Purkinje cell (primary cell): ENCODE measurements around the gene GMCL2. TPM values are rescaled to one million over a fixed set of nuclear protein-coding genes. Genes with fewer than 3 reads are reported as not detected.

ENCODE experiments used
- polyA plus RNA-seq: library from polyadenylated mRNA; unstranded; fragments of >200 nt; fragmentation: Nextera tagmentation; gene quantifications from 2 replicates; pipeline ENCODE4 v1.2.1, GENCODE V29; 2014

The GMCL2 gene, protein sequence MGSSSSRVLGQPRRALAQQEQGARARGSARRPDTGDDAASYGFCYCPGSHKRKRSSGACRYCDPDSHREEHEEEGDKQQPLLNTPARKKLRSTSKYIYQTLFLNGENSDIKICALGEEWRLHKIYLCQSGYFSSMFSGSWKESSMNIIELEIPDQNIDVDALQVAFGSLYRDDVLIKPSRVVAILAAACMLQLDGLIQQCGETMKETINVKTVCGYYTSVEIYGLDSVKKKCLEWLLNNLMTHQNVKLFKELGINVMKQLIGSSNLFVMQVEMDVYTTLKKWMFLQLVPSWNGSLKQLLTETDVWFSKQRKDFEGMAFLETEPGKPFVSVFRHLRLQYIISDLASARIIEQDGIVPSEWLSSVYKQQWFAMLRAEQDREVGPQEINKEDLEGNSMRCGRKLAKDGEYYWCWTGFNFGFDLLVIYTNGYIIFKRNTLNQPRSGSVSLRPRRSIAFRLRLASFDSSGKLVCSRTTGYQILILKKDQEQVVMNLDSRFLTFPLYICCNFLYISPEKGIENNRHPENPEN
- not detected in 2 replicates for polyA plus RNA-seq

GRCh38 chr5:178187014-178187413 lies at the start of gene GMCL2:
GMCL2 (minus strand) TSS chr5:178187371; CDS start chr5:178187299, 72 bp downstream.

DNA sequence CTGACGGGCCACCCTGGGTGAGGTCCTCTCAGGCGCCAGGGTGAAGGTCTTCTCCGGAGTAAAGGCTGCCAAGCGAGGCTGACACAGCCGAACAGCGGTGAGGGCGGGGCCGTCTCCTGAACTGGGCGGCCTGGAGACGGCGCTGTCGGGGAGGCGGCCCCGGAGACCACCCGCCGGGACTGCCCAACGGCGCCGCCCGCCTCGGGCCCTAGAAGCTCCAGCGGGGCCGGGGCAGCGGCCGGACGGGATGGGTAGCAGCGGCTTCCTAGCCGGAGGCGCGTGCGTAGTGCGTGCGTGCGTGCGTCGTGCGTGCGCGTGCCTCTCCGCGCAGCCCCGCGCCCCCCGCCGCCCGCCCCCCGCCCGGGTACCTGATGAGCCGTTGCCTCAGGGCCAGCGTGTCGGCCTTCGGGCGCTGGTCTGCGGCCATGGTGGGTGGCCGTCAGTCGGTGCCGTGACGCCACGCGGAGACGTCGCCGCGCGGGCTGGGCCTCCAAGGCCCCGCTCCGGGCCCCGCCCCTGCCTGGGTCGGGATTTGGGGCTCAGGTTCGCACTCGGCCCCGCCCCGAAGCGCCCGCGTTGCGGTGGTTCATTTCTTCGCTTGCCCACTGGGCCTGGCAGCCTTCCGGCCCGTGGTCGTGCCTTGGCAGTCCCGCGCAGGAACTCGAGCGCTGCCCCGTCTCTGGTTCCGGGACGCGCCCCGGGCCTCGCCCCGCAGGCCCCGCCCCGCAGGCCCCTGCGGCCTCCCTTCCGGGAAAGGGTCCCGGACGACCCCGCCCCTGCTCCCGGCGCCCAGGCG lies 45.2 kb upstream of the GMCL2 start, which contains the start of gene PHYKPL:
PHYKPL (minus strand) TSS at position 679 of the 796 bp plus-strand sequence; CDS start at position 427, 252 bp downstream.

GRCh38 chr5:178204182-178204934 lies 17.2 kb upstream of the GMCL2 start, which contains the start of gene HNRNPAB:
HNRNPAB (plus strand) TSS chr5:178204533; CDS start chr5:178204838, 305 bp downstream.

DNA sequence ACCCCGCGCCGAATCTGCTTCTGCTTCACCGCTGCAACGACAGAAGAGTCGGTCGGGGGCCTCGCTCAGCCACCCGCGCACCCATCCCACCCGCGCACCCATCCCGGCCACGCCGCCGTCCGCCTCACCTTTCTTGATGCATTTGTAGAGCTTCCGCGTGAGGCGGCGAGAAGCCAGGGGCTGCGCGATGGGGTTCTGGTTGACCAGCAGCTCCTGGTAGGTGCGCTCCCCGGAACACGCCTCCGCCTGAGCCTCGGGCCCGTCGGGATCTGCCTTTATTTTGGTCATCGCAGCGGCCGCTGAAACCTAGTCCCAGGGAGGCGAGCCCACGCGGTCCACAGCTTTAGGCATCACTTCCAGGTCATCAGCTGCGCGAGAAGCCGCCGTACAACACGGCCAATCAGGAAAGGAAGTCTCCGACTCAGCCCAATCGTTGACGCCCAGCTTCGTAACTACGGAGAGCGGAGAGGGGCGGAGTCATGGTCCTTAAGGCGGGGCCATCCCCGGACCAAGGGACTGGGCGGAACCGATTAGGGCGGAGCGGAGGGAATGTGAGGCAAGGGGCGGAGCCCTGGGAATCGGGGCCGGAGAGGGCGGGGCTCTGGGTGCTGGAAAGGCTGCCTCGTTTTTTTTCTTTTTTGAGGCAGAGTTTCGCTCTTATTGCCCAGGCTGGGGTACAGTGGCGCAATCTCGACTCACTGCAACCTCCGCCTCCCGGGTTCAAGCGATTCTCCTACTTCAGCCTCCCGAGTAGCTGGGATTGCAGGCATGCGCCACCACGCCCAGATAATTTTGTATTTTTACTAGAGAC lies 33.4 kb downstream of the GMCL2 start, which contains the start of gene NHP2:
NHP2 (minus strand) TSS at position 356 of the 811 bp plus-strand sequence; CDS start at position 288, 68 bp downstream.

Other genes starting within 250 kb of the GMCL2 start
- gene PROP1, start 191.1 kb downstream of the GMCL2 start, polyA plus RNA-seq = not detected in 2 replicates
- gene N4BP3, start 73.8 kb downstream of the GMCL2 start, polyA plus RNA-seq = 0.43 and 0.79 TPM in 2 replicates
- gene RMND5B, start 56.4 kb downstream of the GMCL2 start, polyA plus RNA-seq = 11.4 and 12.2 TPM in 2 replicates
- 189 and 204 TPM in 2 replicates for gene NHP2, start 33.5 kb downstream of the GMCL2 start, polyA plus RNA-seq
- gene HNRNPAB, start 17.2 kb upstream of the GMCL2 start, polyA plus RNA-seq = 6.7 and 8.6 TPM in 2 replicates
- gene PHYKPL, start 45.4 kb upstream of the GMCL2 start, polyA plus RNA-seq = 1.6 and 5.2 TPM in 2 replicates